GM21723 (cell line): ENCODE results near the gene ANKRD37.
A peak's percentile ranks its signal among the peaks of the same experiment; 100 is the strongest.

Experiments
- ATAC-seq: cut with Tn5 transposase; IDR thresholded peaks from one replicate; pipeline ENCODE4 v1.9.1; 2021; ENCODE audit warnings: mild to moderate bottlenecking, moderate library complexity; ENCODE audit not compliant: unreplicated experiment

The ANKRD37 gene

GRCh38 chr4:185412412-185412811 is 15.8 kb downstream of the ANKRD37 start:
- ATAC-seq = no peak

GRCh38 chr4:185416955-185417354 is 20.3 kb downstream of the ANKRD37 start:
- ATAC-seq = no peak

- ATAC-seq = no peak
These were observed 24.9 kb downstream of the ANKRD37 start for GRCh38 chr4:185421366-185422124.

- ATAC-seq = peak; percentile 9
These were observed 28.4 kb downstream of the ANKRD37 start for GRCh38 chr4:185424905-185425646.

- peak; percentile 96 for ATAC-seq
These were observed 29.2 kb downstream of the ANKRD37 start, which contains the start of gene UFSP2 for GRCh38 chr4:185425647-185426352. Gene UFSP2 (minus strand): TSS chr4:185425964. CDS start chr4:185425868, 96 bp downstream.

- no peak for ATAC-seq
These were observed 30.5 kb downstream of the ANKRD37 start for GRCh38 chr4:185426960-185427688.

GRCh38 chr4:185429660-185430059 is 33.0 kb downstream of the ANKRD37 start:
- ATAC-seq = no peak

- ATAC-seq = no peak
These were observed 38.8 kb downstream of the ANKRD37 start for GRCh38 chr4:185435466-185435865.

GRCh38 chr4:185437809-185438208 is 41.2 kb downstream of the ANKRD37 start:
- ATAC-seq = peak; percentile 71

- ATAC-seq = no peak
These were observed 44.8 kb downstream of the ANKRD37 start for GRCh38 chr4:185441479-185441878.

- ATAC-seq = no peak
These were observed 48.6 kb downstream of the ANKRD37 start for GRCh38 chr4:185445209-185445608.
